GM19455 (cell line): ENCODE measurements around the gene MN1.

ENCODE experiments used
- ATAC-seq: cut with Tn5 transposase; IDR thresholded peaks from one replicate; pipeline ENCODE4 v1.9.1; 2021; ENCODE audit not compliant: unreplicated experiment

Gene MN1

GRCh38 chr22:27765706-27766291, 35.8 kb downstream of the MN1 start:
- no peak for ATAC-seq

DNA sequence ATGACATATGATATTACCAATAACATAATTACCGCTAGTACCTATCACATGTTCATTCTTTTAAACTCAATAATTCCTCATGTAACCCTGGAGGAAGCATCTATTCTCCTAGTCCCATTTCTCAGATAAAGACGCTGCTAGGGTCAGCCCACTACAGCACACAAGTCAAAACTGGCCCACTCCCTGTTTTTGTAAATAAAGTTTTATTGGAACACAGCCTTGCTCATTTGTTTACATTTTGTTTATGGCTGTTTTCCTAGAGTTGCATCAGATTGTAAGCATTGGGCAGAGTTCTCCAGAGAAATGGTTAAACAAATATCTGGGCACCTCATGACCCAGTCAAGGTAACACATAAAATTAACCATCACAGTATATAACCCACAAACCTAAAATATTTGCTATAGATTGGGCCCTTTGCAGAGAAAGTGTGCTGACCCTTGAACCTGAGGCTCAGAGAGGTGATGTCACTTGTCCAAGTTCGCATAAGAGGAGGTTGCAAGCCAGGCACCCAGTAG, 36.8 kb downstream of the MN1 start:
- no peak for ATAC-seq

- no peak for ATAC-seq
Measured at GRCh38 chr22:27761665-27762064, 39.9 kb downstream of the MN1 start.

DNA sequence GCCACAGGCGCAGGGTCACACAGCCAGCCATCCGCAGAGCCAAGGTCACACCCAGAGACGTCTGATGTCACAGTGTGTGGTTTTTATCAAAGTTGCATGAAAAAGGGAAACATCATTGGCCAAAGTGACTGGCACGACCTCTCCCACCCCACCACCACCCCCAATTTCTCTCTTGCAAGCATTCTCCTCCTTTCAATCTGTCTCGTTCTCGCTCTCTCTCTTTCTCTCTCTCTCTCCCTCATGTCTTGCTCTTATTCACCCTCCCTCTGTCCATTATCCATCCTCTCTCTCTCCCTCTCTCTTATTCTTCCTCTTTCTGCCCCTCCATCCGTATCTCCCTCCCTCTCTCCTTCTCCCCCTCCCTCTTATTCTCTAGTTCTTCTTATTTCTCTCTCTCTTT, 40.6 kb downstream of the MN1 start:
- ATAC-seq = no peak

GRCh38 chr22:27760474-27760873, 41.1 kb downstream of the MN1 start:
- no peak for ATAC-seq

DNA sequence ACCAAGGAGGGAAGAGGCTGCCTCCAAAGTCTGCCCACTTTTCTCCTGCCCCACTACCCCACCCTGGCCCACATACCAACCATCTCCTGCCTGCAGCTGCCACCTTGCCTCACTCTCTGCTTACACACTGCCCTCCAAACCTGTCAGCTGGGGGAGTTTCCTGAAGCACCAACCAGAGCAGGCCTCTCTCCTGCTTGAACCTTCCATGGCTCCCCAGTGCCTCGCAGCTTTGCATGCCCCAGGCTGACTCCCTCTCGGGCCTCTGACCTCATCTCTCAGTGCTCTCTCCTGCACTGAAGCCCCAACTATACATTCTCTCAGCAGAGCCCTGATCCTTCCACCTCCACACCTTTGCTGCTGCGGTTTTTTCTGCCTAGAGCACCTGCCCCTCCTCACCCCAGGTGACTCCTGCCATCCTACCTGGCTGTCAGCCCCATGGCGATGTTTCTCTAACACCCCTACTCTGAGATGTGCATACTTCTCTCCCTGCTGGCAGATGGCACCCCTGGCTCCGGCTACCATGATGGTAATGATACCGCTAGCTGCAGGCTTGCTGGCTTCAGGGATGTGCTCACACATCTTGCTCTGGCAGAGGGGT, 43.5 kb downstream of the MN1 start:
- no peak for ATAC-seq

DNA sequence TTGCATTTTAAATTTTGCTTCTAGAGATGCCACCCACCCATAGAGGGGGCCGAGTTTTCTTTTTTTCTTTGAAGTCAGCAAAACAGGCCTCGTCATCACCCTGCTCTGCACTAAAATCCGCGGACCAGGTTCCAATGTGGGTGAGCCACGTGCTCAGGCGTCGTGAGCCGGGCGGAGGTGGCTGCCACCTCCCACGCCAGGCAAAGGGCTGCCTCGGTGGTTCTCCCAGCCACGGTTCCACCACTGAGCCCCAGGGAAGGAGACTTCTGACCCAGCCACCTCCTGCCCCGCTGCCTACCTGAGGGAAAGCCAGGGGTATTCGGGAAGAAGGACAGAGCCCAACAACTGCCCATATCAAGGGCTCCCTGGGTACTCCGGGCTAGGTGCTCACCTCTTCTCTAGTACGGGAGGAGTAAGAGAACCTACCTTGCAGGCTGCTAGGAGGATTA, 45.3 kb downstream of the MN1 start:
- ATAC-seq = no peak

DNA sequence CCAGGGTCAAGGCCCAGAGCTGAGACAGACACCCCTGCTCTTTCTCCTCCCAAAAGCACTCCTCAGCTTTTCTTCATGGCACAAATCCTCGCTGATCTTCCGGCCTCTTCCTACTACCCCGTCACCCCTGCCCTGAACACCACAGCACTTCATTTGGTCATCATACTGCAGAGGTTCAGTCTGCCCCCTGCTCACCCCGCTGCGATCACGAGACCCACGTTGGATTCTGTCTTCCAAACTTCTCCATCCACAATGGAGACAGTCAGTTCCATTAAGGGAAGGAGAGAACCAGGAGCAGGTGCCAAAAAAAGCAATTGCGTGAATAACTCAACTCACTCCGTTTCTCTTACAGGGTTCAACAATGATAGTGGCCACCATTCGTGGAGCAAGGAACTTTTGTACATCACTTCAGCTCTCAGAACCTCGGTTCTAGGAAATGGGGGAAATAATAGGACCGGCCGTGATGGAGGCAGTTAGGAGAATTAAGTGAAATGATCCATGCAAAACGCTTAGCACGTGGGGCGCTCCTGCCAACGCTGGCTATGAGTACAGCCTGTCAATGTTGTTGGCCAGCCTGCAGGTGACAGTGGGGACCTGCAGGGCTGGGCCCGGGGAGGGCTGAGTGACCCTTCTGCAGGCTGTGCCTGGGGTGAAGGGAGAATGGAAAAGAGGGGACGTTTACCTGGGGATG, 45.9 kb downstream of the MN1 start:
- ATAC-seq = no peak

DNA sequence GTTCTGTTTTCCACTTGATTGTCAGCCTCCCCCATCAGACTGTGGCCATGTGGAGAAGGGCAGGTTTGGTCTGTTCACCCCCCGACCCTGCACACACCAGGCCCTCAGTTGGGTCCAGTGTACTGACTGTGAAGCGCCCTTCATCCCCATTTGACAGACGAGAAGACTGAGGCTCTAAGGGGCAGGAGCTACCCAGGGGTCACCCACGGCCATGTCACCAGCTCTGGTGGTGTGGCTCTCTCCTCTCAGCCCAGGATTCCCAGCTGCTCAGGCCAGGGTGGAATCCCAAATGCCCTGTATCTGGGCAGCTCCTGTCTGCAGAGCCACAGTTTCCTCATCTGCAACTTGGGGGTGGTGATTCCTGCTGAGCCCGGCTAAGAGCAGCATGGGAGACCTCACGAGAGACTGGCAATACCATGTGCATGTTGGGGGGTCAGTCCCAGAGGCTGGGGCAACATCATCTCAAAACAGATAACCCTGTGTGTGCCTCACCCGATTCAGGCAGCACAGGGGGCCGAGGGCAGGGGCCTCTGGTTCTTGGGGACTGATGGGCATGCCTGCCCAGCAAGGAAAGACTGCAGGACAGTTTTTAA, 46.6 kb downstream of the MN1 start:
- ATAC-seq = no peak

DNA sequence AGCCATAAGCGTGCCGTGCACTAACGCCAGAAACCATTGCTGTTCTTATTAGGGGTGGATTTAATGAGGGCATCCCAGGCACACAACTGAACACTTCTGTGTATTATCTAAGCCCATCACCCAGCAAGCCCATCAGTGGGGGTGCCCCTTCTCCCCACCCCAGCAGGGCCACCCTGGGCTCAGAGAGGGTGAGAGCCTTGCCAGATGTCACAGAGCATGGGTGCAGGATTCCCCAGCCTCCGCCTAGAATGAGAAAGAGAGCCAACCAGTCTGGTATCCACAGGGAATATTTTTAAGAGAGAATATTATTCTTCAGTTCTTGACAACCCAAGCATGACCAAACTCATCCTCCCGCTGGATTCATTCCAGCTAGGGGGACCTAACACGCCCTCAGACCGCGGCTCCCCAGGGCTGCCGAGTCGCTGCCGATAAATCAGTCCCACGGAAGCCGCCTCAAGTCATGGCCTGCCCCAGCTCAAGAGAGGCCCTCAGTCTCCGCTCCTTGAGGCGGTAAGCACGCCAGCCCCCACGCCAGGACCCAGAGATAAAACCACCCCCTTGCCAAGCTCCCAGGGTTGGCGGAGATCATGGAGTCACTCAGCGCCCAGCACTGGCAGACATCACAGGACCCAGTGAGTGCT, 47.2 kb downstream of the MN1 start:
- no peak for ATAC-seq

DNA sequence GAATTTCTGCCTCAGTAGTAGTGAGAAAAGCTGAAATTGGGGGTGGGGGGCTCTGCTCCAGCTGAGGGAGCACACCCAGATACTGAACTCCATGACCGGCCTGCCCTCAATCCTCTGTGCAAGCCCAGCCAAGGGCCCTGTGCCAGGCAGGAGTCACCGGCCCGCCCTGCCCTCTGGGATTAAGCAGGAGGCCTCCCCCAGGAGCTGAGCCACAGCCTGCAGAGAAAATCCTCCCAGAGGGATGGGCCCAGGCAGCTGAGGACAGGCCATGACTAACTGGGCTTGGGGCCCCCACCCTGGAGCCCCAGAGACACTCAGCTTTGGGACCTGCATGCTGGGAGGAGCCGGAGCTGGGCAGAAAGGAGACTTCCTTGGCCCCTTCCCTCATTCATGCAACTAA, 48.8 kb downstream of the MN1 start:
- ATAC-seq = no peak

DNA sequence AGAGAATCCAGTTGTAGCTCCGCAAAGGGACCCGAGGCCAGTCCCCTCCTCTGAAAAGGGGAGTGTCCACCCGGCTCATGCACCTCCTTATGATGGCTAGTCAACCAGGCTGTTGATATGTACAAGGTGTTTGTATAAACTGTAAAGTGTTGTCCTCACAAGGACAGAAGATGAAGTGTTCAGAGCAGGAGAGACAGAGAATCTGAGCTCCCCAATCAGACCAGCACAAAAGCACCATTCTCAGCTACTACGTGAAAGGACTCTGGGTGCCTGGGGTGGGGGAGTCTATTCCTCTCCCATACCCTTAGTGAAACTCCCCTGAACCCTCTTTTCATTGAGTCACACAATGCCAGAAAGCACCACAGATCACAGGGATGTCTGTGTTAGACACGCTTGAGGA, 49.4 kb downstream of the MN1 start:
- no peak for ATAC-seq

GRCh38 chr22:27751277-27752070, 50.1 kb downstream of the MN1 start:
- ATAC-seq = no peak

DNA sequence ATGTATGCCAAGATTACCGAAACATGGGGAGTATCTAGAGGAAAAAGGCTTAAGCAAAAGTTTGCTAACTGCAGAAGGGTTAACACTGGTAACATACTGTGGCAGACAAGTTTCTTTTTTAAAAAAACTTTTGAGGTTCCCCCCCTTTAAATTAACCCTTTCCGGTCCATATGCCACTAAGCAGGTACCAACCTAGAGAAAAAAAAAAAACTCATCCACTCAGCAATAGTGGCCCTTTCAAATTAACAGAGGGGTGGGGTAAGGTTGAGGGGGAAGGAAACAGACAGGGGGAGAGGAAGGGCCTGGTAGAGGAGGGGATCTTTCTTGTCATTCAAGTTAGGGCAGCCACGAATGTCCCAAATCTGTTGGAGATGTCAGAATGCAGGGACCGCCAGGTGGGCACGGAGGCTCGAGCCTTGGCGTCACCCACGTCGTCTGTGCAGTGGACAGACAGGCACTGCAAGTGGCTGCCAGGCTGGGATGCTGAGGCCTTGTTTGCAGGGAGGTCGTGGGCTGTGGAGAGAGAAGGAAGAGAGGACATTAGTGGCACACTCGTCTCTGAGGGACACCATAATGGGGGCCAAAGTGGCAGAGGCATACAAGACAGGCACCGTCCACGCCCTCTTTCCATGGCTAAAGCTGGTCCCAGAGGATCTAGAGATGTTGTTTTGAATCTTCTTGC, 50.8 kb downstream of the MN1 start:
- no peak for ATAC-seq

DNA sequence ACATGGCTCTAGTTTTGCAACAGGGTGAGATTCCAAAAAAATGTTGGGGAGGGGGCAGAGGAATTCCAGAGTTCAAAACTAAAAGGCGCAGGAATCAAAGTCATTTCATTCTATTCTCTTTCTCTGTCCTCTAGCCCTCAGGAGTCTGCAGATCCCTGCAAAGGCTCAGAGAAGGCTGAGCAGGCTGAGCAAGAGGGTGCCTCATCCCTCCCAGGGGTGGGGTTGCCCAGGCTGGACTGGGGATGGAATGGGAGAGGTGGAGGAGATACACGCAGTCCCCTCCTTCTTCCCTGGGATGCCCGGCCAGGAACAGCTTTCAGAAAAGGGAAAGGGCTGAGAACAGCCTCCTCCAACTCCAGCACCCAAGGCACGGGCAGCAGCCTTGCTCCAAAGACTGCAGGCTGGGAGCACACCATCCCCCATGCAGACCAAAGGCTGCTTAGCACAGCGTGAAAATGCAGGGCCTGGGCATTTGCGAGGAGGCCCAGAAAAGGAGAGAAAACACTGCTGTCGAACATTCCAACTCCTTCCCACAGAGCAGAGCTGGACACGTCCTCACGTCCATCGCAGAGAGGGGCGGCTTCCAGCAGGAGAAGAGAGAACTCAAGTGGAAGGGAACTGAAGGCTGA, 51.8 kb downstream of the MN1 start:
- no peak for ATAC-seq

DNA sequence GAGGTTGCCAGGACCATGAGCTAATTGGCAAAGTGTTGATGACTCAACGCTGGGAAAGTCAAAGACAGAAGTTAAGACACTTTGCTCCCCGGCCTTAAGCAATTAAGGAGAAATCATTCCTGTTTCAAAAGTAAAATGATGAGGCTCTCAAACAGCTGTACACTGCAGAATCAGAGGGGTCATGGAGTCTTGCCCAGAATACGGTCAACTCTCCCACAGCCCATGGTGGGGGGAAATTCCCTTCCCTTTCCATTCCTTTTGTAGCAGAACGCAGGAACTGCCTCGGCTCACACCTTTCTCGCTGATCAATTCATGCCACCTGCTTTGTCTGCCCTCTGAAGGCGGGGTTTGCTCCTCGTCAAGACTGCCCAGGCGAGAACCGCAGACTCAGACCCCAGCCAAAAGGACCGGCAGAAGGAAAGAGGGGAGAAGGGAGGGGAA, 52.8 kb downstream of the MN1 start:
- no peak for ATAC-seq

GRCh38 chr22:27748349-27748748, 53.2 kb downstream of the MN1 start:
- ATAC-seq = no peak

DNA sequence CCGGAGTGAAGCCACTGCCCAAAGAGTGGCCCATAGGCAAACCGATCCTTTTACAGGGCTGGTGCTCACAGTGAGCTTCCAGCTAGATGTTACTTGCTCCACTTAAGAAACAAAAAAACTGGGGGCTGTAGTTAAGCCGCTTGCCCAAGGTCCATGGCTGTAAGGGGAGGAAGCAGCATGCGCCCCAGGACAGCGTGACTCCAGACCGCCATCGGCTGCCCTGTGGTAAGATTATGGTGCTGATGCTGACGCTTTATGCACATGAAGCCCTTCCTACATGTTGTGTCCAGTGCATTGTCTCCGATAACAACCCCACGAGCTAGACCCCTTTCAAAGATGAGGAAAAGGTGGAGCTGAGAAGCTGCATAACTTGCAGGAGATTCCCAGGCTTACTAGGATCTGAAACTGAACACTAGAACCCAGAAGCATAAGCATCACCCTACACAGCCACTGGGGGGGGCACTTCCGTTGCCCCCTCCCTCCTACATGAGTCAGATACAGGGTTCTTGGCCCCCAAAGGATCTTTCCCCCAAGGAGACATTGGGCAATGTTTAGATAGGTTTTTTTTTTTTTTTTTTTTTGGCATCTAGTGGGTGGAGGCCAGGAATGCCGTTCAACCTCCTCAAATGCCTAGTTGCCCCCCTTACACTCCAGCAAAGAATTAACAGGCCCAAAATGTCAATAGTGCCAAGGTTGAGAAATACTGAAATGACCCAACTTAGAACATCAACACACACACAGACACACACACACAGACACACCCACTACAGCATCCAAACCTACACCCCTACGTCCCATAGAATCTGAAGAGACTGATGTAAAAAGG, 53.9 kb downstream of the MN1 start:
- ATAC-seq = no peak

- no peak for ATAC-seq
Measured at GRCh38 chr22:27746918-27747317, 54.6 kb downstream of the MN1 start.
